ENCODE results near the gene TSHZ2.
"Not testable (repeated sequence)": the region's sequence is repeated elsewhere in the genome, so short reads cannot be mapped to it uniquely, and the experiment has no call there.

TSHZ2 gene

GRCh38 chr20:53438368-53438767 is 466.2 kb downstream of the TSHZ2 start:
- no peak for DNase-seq

- no peak for DNase-seq
Measured at GRCh38 chr20:53439046-53439445, 466.9 kb downstream of the TSHZ2 start.

- no peak for DNase-seq
Measured at GRCh38 chr20:53439616-53440015, 467.5 kb downstream of the TSHZ2 start.

- DNase-seq: no peak
Measured at GRCh38 chr20:53444401-53445149, 472.4 kb downstream of the TSHZ2 start.

- DNase-seq: no peak
Measured at GRCh38 chr20:53445321-53445731, 473.2 kb downstream of the TSHZ2 start.

- no peak for DNase-seq
Measured at GRCh38 chr20:53445932-53446331, 473.8 kb downstream of the TSHZ2 start.

GRCh38 chr20:53447316-53447715 is 475.2 kb downstream of the TSHZ2 start:
- no peak for DNase-seq

GRCh38 chr20:53448426-53448825 is 476.3 kb downstream of the TSHZ2 start:
- no peak for DNase-seq

GRCh38 chr20:53448875-53449274 is 476.7 kb downstream of the TSHZ2 start:
- no peak for DNase-seq

GRCh38 chr20:53453076-53453475 is 480.9 kb downstream of the TSHZ2 start:
- DNase-seq: no peak

- no peak for DNase-seq
Measured at GRCh38 chr20:53454675-53455276, 482.6 kb downstream of the TSHZ2 start.

- DNase-seq: no peak
Measured at GRCh38 chr20:53463101-53463972, 491.2 kb downstream of the TSHZ2 start.

- no peak for DNase-seq
Measured at GRCh38 chr20:53466279-53466678, 494.1 kb downstream of the TSHZ2 start.

GRCh38 chr20:53468587-53468986 is 496.4 kb downstream of the TSHZ2 start:
- DNase-seq: no peak

GRCh38 chr20:53472859-53473258 is 500.7 kb downstream of the TSHZ2 start:
- DNase-seq: not testable (repeated sequence)

GRCh38 chr20:53480913-53481312 is 508.8 kb downstream of the TSHZ2 start:
- DNase-seq: no peak

GRCh38 chr20:53487461-53488200 is 515.5 kb downstream of the TSHZ2 start:
- no peak for DNase-seq

GRCh38 chr20:53488775-53489272 is 516.7 kb downstream of the TSHZ2 start:
- no peak for DNase-seq

- DNase-seq: no peak
Measured at GRCh38 chr20:53489528-53489927, 517.4 kb downstream of the TSHZ2 start.

GRCh38 chr20:53490620-53491019 is 518.5 kb downstream of the TSHZ2 start:
- no peak for DNase-seq

GRCh38 chr20:53491462-53491861 is 519.3 kb downstream of the TSHZ2 start:
- no peak for DNase-seq

GRCh38 chr20:53492212-53492611 is 520.1 kb downstream of the TSHZ2 start:
- DNase-seq: no peak

Data from activated CD4-positive, alpha-beta T cell treated with anti-CD3 and anti-CD28 coated beads, Interleukin-2, Interleukin-6, amounts not matched to agents 100 ng/mL and 50 ng/mL, durations not matched to agents 16 hours and 8 hours (primary cell).